GM19397 (cell line): ENCODE results near the gene SLAMF9.

Experiments used
- ATAC-seq: cut with Tn5 transposase; IDR thresholded peaks from one replicate; pipeline ENCODE4 v1.9.1; 2021; ENCODE audit warnings: mild to moderate bottlenecking, moderate library complexity; ENCODE audit not compliant: unreplicated experiment

The SLAMF9 gene

GRCh38 chr1:159953536-159954515 lies at the start of gene SLAMF9:
SLAMF9 (minus strand) TSS chr1:159954237; CDS start chr1:159954137, 100 bp downstream.
- ATAC-seq = no peak

- no peak for ATAC-seq
Observed at GRCh38 chr1:160001440-160001839, 47.4 kb upstream of the SLAMF9 start.

GRCh38 chr1:159999204-159999603 lies 45.2 kb upstream of the SLAMF9 start:
- ATAC-seq = no peak

GRCh38 chr1:159996653-159997052 lies 42.6 kb upstream of the SLAMF9 start:
- ATAC-seq = no peak

GRCh38 chr1:159994896-159995295 lies 40.9 kb upstream of the SLAMF9 start:
- no peak for ATAC-seq

GRCh38 chr1:159993911-159994310 lies 39.9 kb upstream of the SLAMF9 start:
- ATAC-seq = no peak

GRCh38 chr1:159992161-159992560 lies 38.1 kb upstream of the SLAMF9 start:
- no peak for ATAC-seq

GRCh38 chr1:159991513-159991912 lies 37.5 kb upstream of the SLAMF9 start:
- ATAC-seq = no peak

- ATAC-seq = no peak
Observed at GRCh38 chr1:159990005-159990404, 36.0 kb upstream of the SLAMF9 start.

- no peak for ATAC-seq
Observed at GRCh38 chr1:159989581-159989980, 35.5 kb upstream of the SLAMF9 start.

GRCh38 chr1:159988006-159988405 lies 34.0 kb upstream of the SLAMF9 start:
- ATAC-seq = no peak

- no peak for ATAC-seq
Observed at GRCh38 chr1:159987186-159987585, 33.1 kb upstream of the SLAMF9 start.

- ATAC-seq = no peak
Observed at GRCh38 chr1:159986531-159986930, 32.5 kb upstream of the SLAMF9 start.

GRCh38 chr1:159986093-159986492 lies 32.1 kb upstream of the SLAMF9 start:
- no peak for ATAC-seq

- ATAC-seq = no peak
Observed at GRCh38 chr1:159985473-159985872, 31.4 kb upstream of the SLAMF9 start.

- ATAC-seq = no peak
Observed at GRCh38 chr1:159983681-159984080, 29.6 kb upstream of the SLAMF9 start.

GRCh38 chr1:159982280-159982679 lies 28.2 kb upstream of the SLAMF9 start:
- ATAC-seq = no peak

- no peak for ATAC-seq
Observed at GRCh38 chr1:159981351-159982055, 27.5 kb upstream of the SLAMF9 start.

GRCh38 chr1:159980786-159981185 lies 26.7 kb upstream of the SLAMF9 start:
- ATAC-seq = no peak

- no peak for ATAC-seq
Observed at GRCh38 chr1:159980076-159980475, 26.0 kb upstream of the SLAMF9 start.

GRCh38 chr1:159979257-159979656 lies 25.2 kb upstream of the SLAMF9 start:
- ATAC-seq = no peak

GRCh38 chr1:159978107-159978398 lies 24.0 kb upstream of the SLAMF9 start:
- ATAC-seq = no peak
